CMK (cell line): ENCODE measurements around the gene NHEJ1.

ENCODE experiments used
- DNase-seq: peaks from one replicate; pipeline ENCODE4 v3.0.0-alpha.2; 2010; ENCODE audit warnings: low read depth

Gene NHEJ1

DNA sequence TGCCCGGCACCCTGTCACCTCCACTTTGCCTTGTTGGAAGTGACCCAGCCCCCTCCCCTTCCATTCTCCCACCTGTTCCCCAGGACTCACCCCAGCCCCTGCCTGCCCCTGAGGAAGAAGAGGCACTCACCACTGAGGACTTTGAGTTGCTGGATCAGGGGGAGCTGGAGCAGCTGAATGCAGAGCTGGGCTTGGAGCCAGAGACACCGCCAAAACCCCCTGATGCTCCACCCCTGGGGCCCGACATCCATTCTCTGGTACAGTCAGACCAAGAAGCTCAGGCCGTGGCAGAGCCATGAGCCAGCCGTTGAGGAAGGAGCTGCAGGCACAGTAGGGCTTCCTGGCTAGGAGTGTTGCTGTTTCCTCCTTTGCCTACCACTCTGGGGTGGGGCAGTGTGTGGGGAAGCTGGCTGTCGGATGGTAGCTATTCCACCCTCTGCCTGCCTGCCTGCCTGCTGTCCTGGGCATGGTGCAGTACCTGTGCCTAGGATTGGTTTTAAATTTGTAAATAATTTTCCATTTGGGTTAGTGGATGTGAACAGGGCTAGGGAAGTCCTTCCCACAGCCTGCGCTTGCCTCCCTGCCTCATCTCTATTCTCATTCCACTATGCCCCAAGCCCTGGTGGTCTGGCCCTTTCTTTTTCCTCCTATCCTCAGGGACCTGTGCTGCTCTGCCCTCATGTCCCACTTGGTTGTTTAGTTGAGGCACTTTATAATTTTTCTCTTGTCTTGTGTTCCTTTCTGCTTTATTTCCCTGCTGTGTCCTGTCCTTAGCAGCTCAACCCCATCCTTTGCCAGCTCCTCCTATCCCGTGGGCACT, 21.9 kb upstream of the NHEJ1 start:
- DNase-seq: no peak

DNA sequence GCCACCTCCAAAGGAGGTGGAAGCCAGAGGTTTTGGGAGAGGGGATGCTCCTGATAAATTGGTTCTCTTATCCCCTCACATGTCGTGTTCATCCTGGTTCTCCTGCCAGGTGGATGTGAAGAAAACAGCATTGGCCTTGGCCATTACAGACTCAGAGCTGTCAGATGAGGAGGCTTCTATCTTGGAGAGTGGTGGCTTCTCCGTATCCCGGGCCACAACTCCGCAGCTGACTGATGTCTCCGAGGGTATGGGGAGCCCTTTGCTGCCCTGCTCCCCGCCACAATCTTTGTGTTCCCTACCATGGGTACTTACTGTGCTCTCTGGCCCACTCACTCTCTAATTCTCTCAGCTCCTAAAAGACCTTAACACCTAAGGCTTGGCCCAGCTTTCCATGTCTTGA, 20.9 kb upstream of the NHEJ1 start:
- DNase-seq: no peak

DNA sequence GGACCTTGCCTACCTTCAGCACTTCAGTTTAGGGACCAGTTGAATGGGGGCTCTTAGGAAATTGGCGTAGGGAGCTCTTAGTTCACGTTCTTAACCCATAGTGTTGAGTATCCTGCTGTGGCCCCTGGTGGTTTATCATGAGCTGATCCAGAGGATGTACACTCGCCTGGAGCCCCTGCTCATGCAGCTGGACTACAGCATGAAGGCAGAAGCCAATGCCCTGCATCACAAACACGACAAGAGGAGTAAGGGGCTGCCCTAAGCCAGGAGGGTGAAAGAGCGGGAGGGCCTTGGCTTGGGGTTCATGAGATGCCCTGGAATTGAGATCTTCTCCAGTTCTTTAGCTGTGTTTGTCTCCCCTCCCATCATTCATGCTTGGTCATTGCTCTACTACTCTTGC, 20.3 kb upstream of the NHEJ1 start:
- DNase-seq: no peak

DNA sequence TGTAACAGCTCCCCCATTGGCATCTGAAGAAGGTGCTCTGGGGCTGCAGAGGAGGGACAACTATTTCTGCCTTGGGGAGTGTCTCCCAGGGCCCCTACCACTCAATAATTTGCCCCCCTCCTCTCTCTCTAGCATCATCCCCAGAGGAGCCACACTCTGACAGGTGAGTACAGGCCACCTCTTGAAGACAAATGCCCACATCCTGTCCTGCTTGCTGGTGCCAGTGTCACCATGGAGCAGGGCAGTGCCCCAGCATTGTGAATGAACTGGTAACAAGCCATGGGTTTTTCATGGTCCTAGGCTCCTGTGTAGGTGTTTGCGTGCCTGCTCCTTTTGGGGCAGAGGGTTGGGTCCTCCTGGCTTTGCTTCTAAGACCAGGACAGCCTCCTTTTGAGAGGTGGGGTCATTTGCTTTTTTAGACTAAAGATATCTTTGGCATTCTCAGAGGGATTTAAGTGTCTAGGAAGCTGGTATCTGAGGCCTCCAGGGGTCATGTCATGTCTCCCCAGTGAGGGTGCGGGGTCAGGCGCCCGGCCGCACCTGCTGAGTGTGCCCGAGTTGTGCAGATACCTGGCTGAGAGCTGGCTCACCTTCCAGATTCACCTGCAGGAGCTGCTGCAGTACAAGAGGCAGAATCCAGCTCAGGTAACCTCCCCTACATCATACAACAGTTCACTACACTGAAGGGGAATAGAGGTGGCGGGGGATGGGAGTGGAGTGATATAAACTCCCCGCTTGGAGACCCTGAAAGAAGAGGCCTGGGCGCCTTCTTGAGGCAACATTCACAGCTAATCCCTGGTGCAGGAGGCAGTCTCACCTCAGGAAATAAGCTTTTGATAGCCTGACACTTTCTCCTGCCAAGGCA, 19.2 kb upstream of the NHEJ1 start:
- DNase-seq: no peak

DNA sequence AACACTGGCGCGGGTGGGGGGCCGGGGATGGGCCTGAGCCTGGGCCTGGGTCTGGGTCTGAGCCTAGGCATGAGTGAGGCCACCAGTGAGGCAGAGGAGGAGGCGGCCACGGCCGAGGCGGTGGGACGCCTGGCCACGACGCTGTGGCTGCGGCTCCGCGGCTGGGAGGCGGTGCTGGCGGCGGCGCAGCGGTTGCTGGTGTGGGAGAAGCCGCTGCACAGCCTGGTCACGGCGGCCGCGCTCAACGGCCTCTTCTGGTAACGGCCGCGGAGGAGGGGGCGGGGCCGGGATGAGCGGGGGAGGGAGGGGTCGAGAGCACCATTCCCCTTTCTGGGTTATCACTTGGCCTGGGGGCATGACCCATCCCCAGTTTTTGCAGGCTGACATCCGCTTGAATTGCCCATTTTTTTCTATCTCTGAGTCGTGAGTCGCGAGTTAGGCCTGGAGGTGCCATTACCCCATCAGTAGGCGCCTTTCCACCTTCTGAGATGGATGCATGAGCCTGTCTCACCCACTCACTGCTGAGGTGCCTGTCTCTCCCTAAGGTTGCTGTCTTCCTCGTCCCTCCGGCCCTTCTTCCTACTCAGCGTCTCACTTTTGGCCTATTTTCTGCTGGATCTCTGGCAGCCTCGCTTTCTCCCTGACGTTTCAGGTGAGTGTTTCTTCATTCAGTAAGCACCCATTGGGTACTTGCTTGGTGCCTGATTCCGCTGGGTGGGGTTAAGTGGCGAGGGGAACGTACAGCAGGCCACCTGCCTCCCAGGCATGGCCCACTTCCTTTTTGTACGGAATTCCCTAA, 18.0 kb upstream of the NHEJ1 start:
- no peak for DNase-seq

DNA sequence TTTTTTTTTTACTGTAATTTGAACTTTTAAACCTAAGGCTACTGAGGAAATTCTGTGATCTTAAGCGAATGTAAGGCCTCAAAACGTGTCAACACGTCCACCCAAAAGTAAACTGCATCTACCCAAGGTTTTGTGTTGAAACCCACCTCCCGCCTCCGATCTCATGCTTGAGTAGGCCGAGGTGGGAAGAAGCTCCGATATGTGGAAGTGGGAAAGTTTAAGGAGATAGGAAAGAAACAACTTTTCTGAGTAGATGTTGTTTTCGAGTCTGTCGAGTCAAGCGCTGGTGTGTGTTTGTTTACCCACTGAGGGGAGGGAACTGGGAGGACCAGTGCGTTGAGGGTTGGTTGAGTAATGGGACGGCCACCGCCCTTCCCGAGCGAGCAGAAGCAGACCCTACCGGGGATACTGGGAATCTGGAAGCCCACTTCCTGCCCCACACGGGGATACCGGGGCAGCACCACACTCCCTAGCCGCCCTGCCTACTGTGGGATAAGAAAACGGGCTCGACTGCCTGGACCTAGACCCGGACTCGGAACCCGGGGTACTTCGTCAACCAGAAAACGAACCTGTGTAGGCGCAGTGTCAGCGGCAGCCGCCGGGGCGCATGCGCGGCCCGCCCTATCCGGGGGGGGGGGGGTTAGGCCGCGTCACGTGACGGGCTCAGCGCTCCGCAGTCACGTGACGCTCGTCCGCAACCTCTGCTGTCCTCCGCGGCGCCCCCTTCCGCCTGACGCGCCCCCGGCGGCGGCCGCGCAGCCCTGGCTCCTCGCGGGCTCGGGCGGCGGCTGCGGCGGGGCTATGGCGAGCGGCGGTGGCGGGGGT, 17.1 kb upstream of the NHEJ1 start, which contains the start of gene RETREG2:
Gene RETREG2 (plus strand): TSS at position 724 of the 825 bp plus-strand sequence. CDS start 78 bp downstream, at position 802.
- DNase-seq: peak; percentile 73

DNA sequence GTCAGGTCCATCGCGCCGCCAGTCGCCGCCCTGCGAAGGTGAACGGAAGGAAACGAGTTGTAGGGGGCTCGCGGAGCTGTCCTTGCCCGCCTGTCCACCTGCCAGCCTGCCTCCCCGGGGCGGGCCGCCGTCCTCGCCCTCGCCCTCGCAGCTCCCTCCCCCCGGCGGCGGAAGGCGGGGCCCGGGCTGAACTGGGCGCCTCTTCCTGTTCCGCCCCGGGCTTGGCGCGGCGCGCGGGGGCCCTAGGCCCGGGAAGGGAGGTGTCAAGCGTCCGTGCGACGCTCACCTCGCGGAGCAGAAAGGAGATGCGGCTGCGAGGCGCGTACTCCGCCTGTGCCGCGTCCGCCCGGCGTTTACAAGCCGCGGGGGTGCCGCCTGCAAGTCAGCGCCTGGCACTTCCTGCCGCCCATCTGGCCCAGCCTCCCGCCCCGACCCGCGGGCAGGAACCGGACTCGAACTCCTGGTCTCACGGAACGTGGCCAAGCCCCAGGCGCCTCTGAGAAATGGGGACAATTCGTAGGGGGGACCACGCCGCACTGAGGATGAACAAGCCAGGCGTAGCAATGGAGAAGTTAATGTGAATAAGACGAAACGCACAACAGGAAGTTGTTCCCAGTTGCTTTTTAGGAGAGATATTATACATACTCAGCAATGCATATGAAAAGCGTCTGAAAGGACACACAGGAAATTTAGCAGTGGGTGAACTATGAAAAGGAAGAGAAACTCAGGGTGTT, 16.4 kb upstream of the NHEJ1 start, which contains the start of gene CNPPD1:
Gene CNPPD1 (minus strand): TSS at position 108 of the 734 bp plus-strand sequence. CDS start 97 bp downstream, at position 11.
- peak; percentile 77 for DNase-seq

DNA sequence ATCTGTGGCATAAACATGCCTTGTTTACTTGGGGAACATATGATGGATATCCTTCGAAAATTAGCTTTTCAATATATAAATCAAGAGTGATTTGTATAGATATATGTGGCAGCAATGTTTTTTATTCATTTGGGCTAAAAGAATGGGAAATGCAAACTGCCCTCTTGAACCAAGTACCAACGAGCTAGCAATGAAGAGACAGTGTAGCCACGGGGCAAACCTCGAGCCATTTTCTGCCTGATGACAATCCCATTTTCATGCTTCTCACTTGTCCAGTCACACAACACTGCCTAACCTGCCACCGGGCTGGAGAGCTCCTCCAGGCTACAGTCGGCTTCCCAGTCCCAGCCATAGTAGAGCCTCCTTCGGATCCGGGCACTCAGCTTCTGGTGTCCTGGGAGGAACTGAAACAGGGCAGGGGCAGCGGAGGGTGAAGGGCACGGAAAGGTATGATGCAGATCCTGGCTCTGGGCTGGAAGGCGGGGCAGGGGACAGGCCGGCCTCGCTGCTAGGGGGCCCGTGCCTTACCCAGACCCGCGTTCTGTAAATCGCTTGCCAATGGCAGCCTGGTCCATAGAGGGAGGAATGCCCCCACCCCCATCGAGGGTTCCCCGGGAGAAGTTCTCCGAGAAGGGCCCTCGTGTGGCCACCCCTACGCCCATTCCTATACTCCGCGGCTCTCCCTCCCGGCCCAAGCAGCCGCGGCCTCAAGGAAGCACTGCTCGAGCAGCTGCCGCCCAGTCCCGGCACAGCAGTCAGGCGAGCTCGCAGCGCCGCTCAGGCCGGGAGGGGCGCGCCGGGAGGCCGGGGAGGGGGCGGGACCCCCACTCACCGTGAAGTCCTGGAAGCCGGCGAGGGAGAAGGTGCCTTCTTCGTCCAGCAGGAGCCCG, 15.6 kb upstream of the NHEJ1 start:
- no peak for DNase-seq

DNA sequence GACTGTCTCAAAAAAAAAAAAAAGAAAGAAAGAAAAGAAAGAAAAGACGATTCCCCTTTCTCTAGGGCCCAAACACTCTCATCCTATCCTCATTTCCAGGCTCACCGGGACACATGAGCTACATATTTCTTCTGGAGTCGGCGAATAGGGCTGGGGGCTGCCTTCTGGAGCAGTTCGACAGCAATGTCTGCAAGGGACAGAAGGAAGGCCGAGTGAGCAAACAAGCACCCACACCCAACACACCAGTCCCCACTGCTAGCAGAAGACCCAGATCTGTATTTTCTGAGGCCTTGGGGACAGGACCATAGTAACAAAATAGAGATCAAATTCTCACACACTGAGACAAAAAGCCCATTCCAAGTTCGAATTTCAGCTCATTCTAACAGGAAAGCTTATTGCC, 14.9 kb upstream of the NHEJ1 start:
- DNase-seq: no peak

DNA sequence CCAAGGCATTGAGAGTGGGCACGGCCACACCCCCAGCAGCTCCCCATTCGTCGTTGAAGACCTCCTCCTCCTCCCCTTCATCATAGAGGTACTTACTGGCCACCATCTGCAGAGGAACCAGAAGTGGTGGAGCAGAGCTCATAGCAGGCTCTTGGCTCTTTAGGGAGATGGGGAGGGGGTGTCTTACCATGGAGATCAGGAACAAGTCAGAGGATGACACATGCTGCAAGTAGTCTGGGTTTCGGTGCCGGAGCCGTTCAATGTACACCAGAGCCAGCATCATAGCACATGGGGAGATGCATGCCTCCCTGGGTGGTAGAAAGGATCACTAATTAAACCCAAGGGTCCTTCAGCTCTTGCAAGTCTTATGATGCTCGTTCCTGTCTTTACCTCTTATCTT, 14.2 kb upstream of the NHEJ1 start:
- DNase-seq: no peak

DNA sequence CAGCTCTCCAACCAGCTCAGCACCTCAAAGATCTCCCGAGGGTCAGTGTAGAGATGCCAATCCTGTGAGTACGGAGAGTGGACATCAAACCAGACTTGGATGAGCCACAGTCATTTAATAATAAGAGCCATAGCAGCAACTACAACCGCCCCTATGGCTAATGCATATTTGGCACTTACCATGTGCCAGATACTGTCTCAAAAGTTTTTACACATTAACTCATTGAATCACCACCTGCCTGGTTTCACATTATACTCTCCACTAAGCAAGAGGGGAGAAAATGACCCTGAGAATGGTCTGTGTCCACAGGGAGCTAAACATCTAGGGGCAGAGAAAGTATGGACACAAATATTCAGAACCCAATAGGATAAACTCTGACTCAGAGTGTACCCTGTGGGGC, 13.5 kb upstream of the NHEJ1 start:
- DNase-seq: no peak

DNA sequence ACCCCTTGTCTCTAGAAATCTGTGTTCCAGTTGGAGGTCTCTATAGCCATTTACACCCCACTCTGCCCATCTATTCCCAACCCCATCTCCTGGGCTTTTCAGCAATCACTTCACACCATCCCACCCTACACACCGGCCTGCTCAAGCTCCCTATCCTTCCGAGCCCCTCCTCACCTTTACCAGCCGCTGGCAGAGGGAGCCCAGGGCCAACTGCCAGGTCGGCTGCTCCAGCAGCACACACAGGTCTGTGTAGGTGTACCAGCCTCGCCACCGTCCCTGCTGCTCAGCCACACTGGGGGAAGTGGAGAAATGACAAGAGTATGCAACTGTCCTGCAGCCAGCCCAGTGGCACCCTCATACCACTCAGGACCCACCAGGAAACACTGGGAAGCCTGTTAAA, 12.6 kb upstream of the NHEJ1 start:
- DNase-seq: no peak

DNA sequence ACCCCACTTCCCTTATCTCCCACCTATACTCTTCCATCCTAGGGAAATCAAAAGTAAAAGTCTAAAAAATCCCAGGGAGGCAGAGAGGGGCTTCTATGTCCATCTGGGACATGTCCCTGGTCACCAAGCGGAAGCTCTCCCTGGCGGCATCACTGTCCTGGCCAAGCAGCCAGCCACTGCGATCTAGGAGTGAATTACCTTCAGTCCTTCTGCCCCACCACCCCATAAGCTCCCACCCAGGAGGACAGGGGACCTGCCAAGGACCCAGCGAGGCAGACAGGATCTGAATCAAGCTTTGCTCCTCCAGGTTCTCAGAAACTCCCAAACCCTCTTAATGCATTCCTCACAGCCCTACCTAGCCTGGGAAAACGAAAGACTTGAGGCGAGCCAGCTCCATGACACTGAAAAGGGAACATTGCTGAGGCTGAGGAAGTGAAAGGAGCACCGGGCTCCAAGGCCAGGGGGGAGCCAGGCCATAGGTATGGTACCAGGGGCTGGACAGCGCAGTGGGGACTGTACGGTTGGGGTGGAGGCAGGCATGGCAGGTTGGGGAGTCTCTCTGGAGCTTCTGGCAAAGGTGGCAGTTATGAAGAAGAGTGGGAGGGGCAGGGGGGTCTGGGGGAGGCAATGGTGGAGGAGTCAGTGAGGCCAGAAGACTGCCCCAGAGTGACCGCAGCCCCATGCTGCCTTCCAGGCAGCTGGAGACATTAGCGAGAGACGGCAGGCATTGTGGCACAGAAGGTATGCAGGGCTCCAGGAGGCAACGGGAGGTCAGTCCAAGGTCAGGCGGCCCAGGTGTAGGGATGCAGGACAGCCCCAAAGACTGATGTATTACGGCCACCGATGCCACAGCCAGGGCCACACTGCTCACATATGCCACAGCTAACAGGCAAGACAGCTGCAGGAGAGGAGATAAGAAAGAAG, 11.9 kb upstream of the NHEJ1 start:
- DNase-seq: no peak

DNA sequence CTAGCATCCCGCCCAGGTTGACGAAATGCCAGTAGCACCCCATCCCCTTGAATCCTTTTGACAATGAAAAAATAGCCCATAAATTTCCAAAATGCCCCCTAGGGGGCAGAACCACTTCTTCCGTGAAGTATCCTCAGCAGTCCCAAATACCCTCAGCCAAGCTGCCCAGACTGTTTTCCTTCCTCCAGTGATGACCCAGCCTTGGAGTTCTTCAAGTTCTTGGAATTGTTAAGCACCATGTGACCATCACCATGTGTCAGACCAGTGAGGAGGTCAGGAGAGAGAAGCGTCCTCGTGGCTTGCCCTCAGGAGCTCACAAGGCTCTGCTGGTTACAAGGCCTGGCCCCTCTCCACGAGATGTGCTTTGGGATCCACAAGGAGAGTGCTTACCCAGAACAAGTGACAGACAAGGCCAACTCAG, 10.6 kb upstream of the NHEJ1 start:
- no peak for DNase-seq

DNA sequence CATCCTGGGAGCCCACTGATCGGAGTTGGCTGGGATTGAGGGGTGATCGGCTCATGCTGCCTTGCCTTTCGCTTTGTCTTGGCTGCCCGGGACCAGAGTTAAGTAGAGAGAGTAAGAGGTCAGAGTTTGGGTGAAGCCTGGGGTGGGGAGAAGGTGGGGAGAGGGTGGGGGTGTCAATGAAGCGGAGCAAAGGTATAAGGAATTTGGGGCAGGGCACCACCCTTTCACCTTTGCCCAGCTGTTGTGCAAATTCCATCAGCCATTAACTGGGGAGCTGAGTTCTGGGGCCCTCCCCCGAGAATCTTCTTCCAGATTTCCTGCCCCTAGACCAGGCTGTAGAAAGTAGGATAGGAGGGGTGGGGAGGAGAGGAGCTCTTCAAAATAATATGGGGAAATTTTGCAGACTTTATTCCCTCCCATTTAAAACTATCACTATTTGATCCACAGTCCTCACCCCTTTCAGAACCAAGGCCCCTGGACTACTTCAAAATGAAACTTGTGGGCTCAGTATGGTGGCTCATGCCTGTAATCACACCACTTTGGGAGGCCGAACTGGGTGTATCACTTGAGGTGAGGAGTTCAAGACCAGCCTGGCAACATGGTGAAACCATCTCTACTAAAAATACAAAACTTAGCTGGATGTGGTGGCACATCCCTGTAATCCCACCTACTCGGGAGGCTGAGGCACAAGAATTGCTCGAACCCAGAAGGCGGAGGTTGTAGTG, 9.5 kb upstream of the NHEJ1 start, which contains the start of gene SLC23A3:
Gene SLC23A3 (minus strand): TSS at position 100 of the 725 bp plus-strand sequence. CDS start 45 bp downstream, at position 55.
- DNase-seq: no peak

DNA sequence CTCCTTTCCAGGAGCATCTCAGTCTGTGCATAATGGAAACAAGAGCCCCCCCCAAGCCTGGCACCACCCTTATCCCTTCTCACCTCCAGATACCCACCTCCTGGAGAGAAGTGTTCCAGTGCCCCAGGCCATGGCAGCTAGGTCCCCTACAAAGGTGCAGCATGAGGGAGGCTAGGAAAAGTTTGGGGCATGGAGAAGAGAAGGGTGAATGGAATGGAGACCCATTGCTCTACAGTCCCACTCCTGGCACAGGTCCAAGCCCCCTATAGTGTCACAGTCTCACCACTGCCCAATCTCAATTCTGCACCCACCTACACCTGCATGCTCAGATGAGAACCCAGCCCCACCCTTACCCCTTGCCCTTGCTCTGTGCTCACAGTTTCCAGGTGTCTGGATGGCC, 8.3 kb upstream of the NHEJ1 start:
- DNase-seq: no peak

DNA sequence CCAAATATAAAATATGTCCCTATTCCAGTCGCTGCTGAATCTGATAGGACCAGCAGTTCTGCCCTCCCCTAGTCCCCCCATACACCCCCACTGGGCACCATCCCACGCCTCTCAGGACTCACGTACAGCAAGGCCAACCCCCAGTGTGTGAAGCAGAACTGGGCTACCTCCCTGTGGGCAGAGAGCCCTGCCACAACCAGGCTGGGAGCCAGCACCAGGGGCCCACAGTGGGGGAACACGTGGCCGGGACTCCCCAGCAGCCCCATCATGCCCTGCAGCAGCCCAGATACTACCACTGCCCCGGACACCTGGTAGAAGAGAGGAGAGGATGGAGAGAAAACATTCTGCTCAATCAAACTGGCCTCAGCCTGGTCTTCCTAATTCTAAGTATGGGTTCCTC, 7.9 kb upstream of the NHEJ1 start:
- no peak for DNase-seq

DNA sequence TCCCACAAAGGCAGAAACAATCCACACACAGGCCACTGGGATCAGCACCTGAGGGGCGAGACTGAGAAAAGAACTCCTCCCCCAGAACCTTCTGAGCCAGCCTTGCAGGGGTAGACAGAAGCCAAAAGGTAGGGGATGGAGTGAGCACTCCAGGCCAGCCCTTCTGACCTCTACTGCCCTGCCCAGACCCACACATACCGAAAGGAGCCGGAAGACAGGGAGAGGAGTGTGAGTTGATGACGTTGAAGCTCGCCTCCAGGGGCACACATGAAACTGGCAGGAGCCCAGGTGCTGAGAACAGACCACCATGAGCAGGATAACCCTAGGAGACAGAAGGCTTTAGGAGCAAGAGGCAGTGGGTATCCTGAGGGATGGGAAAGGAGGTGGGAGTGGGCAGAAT, 7.4 kb upstream of the NHEJ1 start:
- DNase-seq: no peak
